NCI-H226 (cell line): ENCODE results near the gene ADARB1.
A peak's percentile ranks its signal among the peaks of the same experiment; 100 is the strongest.
"Not testable (repeated sequence)": the region's sequence is repeated elsewhere in the genome, so short reads cannot be mapped to it uniquely, and the experiment has no call there.

ENCODE experiments used
- DNase-seq: peaks from one replicate; pipeline ENCODE4 v3.0.0-alpha.2; 2015

ADARB1 gene

GRCh38 chr21:45139473-45139872 lies 65.1 kb downstream of the ADARB1 start:
- DNase-seq, result no peak

DNA sequence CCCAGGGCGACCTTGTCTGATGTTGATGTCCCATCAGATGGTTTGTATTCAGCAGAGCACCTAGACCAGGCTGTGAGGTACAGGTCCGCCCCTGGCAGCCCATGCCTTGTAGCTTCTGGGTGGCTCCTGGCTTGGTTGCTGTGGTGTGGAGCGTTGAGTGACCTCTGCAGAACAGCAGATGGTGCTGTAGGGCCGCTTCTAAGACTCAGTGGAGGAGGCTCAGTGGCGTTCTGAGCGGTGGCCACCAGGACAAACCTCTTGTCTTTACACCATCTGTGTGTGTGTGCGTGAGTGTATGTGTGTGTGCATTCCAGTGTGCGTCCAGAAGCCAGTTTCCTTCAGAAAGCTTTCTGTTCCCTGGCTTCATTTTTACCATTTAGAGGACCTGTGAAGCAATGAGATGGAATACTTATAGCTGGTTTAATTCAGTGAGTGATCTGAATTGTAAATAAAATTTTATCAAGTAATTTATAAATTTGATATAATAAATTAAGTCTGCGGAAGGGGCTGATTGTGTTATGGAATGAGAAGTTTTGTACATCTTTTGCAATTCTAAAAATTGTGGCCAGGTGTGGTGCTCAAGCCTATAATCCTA lies 66.1 kb downstream of the ADARB1 start:
- peak; percentile 68 for DNase-seq

GRCh38 chr21:45140944-45141343 lies 66.6 kb downstream of the ADARB1 start:
- DNase-seq, result not testable (repeated sequence)

DNA sequence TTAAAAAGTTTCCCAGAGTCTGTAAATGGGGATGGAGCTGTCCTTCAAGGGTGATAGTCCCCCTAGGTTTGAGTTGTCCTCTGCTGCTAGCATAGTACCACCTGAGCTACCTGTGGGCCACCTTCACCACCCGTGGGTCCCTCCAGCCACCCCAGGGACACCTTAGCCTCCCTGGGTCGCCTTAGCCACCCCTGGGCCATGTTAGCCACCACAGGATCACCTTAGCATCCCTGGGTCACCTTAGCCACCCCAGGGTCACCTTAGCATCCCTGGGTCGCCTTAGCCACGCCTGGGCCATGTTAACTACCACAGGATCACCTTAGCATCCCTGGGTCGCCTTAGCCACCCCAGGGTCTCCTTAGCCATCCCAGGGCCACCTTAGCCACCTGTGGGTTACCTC lies 67.1 kb downstream of the ADARB1 start:
- DNase-seq, result no peak

- peak; percentile 17 for DNase-seq
Observed at GRCh38 chr21:45142469-45143308, 68.3 kb downstream of the ADARB1 start.

DNA sequence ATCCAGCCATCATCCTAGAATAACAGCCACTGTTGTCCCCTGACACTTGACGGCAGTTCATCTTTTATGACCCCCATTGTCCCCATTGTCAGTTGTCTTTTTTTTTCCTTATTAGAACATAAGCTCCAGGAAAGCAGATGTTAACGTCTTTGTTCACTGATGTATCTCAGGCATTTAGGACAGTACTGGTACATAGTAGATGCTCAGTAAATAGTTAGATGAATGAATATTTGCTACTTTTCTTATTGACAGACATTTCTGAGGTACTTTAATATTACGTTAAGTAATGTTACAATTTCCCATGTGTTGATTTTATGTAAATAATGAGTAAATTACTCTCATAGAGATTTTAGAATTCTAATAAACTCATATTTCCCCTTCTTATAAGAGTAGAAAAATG lies 69.5 kb downstream of the ADARB1 start:
- DNase-seq, result no peak

- DNase-seq, result no peak
Observed at GRCh38 chr21:45145146-45145545, 70.8 kb downstream of the ADARB1 start.

DNA sequence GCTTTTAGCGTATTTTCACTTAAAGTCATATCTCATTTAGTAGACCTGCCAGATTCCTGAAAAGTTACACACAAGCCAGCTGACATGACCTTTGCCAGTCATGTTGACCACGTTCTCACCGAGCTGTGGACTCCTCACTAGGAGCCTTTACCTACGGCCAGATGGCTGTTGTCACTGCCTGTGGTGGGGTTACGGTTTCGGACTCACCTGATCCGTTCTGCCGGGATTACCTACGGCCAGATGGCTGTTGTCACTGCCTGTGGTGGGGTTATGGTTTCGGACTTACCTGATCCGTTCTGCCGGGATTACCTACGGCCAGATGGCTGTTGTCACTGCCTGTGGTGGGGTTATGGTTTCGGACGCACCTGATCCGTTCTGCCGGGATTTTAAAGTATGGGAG lies 71.5 kb downstream of the ADARB1 start:
- DNase-seq, result not testable (repeated sequence)

DNA sequence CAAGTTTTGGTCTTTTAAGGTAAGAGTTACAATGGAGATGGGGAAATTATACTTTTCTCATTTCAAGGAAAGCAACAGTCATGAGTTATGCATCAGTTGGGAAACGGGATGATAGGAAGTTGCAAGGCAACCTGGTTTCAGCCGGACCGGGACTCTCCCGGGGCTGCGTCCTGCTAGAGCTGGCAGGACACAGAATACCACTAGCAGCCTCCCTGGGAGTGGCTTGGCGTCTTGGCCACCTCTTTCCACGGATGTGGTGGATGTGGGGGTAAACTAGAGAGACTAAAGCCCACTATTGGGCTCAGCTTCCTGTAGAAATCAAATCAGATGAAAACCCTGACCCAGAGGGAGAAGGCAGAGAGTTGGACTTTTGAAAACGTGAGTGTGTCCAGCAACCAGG lies 71.9 kb downstream of the ADARB1 start:
- no peak for DNase-seq

DNA sequence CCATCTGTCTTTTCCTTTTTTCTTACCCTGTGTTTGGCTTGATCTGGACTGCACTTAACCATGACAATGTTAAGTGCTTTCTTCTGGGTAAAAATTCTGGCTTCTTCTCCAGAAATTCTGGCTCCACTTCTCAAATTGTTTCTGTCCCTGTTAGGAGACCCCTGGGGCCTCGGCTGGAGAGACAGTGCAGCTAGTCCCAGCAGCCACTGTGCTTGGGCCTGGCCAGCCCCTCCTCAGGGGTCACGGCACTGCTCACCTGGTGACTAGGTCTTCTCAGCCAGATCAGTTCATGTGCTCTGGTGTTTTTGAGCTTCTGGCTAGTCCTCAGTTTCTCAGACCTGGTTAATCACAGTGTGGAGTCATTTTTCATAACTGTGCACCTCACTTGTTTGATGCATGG lies 72.4 kb downstream of the ADARB1 start:
- DNase-seq, result no peak

GRCh38 chr21:45147473-45148315 lies 73.3 kb downstream of the ADARB1 start:
- DNase-seq, result no peak

- no peak for DNase-seq
Observed at GRCh38 chr21:45148316-45148990, 74.1 kb downstream of the ADARB1 start.

GRCh38 chr21:45149021-45149420 lies 74.6 kb downstream of the ADARB1 start:
- DNase-seq, result no peak

GRCh38 chr21:45150638-45151131 lies 76.3 kb downstream of the ADARB1 start:
- DNase-seq, result no peak

- no peak for DNase-seq
Observed at GRCh38 chr21:45151445-45152160, 77.2 kb downstream of the ADARB1 start.

DNA sequence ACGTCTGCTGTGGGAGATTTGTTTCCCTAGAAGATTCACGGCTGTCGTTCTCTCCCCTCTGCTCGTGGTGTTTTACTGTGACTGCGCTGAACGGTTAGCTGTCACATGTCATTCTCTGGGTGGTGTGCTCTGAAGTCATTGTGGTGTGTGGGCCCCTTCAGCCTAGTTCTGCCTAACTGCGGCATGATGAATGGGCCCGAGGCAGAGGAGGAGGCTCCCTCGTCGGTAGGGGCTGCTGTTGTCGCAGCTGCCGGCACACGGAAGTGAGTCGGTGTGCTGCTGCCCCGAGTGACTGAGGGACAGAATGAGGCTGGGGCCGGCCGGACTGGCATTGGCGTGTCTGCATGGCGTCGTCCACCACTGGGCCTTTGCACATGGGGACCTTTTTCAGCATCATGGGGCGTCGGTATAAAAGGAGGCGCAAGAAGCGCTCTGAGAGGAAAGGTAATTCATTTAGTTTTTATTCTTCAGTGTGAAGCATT lies 77.9 kb downstream of the ADARB1 start:
- no peak for DNase-seq

GRCh38 chr21:45153358-45154318 lies 79.3 kb downstream of the ADARB1 start:
- no peak for DNase-seq

DNA sequence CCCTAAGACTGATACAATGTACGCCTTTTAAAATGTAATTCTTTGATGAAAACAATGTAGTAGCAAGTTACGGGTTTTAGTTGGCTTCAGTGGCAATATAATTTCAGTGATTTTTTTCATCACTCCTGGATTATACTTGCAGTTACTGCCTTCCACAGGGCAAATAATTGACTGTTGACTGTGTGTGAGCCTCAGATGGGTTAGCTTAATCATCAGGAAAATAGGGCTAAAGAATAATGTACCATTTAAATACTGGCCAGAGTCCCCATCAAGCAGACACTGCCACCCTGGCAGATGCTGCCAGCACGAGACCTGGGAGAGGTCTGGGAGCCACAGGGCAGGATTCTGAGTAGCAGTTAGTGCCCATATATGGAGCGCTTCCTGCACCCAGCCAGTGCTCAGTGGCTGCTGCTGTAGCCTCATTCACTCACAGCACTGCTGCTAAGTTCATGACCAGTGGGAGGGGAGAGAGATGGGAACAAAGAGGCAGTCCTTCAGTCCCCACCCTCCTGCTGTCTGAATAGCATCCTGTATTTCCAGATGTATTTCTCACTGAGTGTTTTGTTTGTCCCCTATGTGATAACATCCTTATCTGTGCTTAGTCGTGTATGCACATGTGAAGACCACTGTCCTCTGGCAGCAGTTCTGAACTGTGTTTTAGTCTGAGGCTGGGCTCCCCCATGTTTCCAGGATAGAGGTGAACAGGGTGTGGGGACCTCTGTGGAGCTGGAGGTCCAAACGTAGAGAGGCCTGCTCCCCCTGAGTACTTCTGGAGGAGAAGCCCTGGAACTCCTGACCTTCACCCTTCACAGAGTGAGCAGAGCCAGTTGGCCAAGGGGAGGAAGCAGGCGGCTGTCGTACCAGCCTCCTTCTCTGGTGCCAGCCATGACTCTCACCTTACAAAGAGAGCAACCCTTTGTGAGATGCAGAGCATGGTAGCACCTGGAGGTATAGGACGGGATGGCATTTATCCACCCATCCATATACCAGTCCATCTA lies 80.4 kb downstream of the ADARB1 start:
- DNase-seq, result peak; percentile 63

DNA sequence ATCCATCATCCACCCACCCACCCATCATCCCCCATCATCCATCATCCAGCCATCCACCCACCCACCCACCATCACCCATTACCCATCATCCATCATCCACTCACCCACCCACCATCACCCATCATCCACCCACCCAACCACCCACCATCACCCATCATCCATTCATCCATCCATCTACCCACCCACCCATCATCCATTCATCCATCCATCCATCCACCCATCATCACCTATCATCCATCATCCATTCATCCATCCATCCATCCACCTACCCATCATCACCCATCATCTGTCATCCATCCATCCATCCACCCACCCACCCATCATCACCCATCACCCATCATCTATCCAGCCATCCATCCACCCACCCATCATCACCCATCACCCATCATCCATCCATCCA lies 81.5 kb downstream of the ADARB1 start:
- DNase-seq, result no peak
